Inflammatory macrophage treated with lipopolysaccharide for 1 hour (primary cell): ENCODE results near the gene ADCYAP1R1.

Experiments
- DNase-seq, 2 donors: peaks; one replicate each; pipeline ENCODE4 v3.0.0-alpha.2; 2020 to 2022

Gene ADCYAP1R1

DNA sequence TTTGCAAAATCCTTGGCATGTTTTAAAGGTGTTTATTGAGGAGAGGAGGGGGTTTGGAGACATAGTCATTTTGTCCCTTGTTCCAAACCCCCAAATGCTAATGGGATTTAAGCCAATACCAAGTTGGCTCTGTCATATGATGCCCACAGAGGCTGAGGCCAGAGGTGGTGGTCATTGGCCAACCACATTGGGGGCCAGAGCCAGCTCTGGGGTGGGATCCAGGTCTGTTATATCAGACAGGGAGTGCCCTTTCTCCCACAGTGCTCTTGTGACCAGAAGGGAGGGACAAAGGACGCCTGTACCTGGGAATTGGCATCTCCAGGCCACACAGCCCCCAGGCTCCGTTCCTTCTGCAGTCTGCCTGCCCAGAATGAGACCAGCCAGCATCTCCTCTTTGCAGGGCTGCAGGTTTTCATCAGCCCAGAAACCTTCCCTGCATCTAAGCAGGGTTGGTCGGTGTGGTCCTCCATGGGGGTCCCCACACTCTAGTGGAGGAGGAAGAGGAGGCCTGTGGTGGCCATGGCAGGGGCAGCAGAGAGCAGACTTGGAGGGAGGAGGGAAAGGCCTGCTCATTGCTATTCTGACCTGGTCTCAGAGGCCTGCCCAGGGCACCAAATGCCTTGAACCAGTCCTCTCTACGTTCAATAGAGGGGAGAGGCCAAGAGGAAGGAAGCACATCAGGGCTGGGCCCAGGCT lies 17.9 kb downstream of the ADCYAP1R1 start:
- DNase-seq, result no peak

DNA sequence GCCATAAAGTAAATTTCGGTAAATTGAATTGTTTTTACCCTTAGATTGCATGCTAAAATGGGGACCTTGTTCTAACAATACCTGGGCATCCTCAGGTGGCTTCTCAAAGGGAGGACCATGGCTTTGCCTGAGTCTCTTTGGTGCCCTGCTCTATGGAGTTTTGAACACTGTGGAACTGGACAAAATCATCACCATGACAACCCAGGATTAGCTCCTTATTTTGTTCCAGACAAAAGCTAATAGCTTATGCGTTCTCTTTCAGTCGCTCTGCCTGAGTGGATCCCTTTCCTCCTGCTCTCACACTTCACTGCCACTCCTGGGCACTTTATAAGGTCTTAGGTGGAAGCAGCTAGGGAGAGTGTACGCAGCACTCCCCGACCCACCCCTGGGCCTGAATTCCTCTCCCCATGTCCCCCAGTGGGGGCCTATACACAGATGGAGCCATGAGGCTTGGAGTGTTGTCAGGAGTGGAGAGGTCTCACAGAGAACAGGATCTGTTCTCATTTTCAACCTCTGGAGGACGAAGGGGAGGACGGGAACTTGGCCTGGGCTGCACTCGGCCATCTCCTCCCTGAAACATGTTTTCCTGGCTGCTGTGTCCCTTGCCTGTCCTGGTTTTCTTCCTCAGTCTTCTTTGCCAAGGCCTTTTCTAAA lies 19.0 kb downstream of the ADCYAP1R1 start:
- DNase-seq, result no peak

DNA sequence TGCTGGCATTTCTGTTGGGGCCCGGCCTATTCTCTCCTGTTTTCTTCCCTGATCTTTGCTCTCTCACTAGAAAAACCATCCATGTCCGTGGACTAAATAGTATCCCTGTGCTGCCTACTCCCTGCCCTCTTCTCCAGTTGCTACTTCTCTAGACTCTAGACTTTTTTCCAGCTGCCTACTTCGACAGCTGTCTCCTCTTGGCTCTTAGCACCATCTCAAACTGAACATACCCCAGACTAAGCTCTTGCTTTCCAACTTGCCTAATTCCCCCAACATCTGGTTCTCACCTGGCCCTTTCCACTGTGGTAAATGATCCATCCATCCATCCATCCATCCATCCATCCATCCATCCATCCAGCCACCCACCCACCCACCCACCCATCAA lies 19.5 kb downstream of the ADCYAP1R1 start:
- no peak for DNase-seq

DNA sequence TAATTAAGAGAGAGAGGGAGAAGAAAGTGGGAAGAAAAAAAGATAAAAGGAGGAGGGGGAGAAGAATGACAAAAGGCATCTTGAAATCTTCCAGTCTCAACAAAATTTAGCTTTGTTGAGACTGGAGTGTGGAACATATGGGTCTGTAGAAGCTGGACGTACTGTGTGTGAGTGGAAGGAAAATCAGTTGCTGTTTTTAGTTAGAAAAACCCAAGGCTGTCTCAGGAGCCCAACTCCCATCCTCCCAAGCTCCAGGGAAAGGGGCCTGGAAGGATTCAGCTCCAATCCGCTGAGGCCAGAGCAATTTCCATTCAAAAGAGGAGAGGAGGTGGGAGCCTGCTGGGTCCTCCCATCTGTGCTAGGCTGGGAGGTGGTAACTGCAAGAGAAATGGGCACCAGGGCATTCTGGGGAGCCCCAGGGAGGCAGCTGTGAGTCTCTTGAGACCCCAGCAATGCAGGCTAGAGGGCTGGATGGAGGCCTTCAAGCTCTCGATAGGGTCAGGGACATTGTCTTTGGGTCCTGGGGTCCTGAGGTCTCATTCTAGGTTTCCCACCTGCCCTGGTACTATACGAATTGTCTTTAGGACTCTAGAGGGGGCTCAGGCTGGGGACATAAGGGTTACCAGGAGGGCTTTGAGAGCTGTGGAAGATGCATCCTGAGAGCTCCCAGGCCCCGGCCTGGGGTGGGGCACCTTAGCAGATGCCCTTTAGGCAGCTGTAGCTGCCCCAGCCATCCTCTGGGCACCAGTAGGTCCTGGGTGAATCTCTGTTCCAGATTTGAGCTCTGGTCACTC lies 21.4 kb downstream of the ADCYAP1R1 start:
- DNase-seq, result no peak

DNA sequence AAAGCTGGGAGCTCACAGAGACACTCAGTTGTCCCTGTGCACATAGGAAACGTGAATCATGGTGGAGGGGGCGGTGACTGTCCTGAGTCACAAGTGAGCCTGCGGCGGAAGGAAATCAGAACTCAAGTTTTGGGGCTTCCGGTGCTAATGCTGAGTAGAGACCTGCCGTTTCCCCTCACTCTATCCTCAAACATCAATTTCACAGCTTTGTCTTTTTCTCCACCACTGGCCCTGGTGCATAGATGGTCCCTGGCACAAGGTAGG lies 21.9 kb downstream of the ADCYAP1R1 start:
- no peak for DNase-seq

DNA sequence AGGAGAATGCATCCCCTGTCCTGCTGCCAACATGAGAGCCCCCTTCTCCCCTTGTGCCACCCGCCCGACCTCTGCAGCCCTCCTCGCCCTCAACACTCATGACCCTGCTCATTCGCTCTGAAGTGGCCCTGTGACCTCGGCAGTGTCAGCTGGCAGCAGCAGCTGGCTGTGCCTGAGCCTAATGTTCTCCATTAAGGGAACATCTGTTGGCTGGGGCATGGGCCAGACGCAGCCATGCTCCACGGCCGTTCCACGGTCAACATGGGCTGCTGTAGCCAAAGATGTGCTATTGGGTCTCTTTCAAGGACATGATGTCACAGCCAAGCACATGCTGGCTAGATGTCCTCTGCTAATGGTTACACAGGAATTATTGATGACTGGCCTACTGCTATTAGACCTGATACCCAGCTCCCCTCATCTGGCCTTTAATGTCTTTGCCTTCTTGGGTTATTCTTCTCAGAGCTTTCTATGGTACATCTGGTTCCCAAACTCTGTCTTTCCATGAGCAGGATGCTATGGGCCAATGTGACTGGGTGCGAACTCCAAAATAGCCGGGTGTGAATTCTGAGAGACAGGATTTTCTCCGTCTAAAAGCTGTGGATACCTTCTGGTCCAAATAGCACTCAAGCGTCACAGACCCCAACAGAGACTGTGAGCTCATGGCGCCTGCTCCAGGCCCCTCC lies 22.4 kb downstream of the ADCYAP1R1 start:
- no peak for DNase-seq

DNA sequence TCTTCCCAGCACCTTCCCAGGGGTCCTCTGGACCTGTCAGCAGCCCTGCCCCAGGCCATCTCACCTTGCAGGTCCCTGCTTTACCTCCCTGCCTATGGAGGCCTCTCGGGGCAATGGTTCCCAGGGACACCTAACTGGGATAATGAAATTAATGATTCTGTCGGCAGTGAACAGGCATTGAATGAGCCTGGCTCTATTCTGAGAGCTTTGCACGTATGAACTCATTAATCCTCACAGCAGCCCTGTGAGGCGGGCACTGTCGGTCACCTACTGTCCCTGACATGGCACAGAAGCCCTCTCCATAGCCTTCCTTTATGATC lies 22.9 kb downstream of the ADCYAP1R1 start:
- no peak for DNase-seq

DNA sequence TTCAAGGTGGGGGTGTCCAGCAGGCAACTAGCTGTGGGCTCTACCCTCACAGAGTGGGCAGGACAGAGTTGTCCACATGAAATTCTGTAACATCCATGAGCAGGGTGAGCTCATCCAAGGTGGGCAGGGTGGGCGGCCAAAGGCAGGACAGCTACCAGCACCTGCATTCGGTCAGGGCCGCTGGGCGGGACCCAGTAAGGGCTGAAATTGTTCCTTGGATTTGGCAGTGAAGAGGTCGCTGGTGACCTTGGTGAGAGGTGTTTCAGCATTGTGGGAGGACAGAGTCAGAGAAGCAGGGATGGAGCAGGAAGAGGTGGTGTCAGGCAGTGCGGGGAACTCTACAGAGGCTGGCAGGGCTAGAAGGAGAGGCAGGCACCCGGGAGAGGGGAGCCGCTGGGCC lies 23.9 kb downstream of the ADCYAP1R1 start:
- DNase-seq, result no peak

DNA sequence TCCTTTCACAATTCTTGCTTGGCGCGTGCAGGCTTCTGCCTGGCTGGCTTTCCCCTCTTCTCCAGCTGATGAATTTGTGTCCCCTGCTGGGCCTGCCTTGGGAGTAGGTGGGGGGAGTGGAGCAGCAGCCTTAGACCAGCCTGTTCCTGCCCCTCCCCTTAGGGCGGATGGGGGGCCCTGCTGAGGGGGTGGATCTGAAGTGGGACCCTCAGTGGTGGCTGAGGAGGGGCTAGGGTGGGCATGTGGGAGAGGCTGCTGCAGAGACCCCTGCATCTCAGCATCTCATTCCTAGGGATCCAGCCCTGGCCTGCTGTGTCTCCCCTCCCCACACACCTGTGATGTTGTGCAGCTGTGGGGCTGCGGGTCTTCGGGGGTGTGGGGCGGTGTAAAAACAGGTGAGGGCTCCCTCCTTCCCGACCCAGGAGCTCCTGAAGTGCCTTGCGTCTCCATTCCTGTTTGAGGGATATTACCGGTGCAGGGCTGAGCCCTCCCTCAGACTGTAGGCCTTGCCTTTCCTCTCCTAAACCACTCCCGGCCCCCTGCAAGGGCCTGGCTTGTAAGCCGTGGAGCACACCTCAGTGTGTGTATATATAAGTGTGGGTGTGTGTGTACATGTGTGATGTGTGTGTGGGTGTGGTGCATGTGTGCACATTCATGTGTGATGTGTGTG lies 24.7 kb downstream of the ADCYAP1R1 start:
- DNase-seq, result no peak

DNA sequence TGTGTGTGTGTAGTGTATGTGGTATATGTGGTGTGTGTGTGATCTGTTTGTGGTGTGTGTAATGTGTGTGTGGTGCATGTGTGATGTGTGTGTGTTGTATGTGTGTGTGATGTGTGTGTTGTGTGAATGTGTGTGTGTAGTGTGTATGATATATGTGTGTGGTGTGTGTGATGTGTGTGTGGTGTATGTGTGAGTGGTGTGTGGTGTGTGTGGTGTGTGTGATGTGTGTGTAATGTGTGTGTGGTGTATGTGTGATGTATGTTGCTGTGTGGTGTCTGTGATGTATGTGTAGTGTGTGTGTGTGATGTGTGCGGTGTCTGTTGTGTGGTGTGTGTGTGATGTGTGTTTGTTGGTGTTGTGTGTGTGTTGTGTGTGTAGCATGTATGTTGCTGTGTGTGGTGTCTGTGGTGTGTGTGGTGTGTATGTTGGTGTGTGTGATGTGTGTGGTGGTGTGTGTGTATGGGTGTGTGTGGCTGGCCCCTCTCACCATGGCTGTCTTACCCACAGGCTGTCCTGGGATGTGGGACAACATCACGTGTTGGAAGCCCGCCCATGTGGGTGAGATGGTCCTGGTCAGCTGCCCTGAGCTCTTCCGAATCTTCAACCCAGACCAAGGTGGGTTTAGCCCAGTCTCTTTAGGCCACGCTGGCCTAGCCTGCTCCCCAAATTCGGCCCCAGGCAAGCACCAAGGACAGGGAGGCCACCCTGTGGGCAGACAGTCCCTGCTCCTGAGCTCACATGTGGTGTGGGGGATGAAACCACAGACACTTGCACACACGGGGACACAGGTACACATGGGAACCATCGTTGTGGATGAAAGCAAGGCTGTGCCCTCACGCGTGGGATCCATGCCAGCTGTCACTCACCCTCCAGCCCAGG lies 25.6 kb downstream of the ADCYAP1R1 start:
- no peak for DNase-seq

DNA sequence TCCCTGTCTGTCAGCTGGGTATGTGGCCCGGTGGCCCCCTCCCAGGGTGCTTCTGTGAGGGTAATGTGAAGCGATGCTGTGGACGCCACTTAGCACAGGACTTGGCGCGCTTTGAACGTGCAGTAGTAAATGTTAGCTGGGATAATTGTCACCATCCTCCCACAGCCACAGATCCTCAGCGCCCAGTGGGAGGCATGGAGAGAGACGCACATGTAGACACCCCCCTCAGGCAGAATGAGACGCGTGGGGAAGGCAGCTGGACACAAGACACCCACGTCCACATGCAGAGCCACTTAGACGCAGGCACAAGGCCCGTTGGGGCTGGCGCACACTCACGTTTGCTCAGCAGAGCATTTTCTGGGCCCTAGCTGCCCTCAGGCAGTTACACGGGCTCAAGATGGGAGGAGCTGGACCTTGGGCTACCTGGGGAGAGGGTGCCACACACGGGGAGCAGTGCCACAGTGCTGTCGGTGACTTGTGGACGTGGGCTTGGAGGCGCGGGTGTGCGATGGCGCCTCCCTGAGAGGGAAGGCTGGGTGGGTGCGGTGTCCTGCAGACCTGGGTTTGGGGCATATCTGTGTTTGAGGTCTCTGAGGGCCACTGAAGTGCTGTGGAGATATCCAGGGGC lies 26.4 kb downstream of the ADCYAP1R1 start:
- no peak for DNase-seq

DNA sequence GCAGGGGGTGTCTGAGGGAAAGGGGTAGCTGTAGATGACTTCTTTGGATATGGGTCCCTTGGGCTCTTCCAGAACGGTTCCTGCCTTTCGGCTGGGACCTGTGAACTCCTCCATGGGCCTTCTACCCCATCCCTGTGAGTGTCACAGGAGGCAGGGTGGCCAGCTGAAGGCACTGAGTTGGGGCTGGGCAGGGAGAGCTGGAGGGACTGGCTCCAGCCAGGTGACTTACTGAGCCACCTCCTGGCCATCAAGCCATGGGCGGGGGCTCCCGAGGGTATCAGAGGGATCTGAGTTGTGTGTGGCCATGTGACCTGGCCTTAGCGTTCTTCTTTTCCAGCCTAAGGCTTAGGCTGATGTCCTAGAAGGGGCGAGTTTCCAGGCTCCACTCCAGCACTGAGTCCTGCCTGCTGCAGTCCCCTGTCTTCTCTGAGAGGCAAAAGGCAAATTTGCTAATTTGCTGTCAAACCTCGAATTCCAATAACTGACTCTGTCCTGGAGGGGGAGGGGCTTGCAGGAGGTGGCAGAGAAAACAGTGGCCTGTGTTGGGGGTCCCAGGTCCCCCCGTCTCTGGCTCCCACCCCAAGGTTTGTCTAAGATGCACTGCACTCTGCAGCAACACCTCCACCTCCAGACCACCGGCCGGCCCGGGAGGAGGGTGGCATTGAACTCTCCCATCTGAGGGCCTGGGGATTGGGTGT lies 27.2 kb downstream of the ADCYAP1R1 start:
- no peak for DNase-seq

DNA sequence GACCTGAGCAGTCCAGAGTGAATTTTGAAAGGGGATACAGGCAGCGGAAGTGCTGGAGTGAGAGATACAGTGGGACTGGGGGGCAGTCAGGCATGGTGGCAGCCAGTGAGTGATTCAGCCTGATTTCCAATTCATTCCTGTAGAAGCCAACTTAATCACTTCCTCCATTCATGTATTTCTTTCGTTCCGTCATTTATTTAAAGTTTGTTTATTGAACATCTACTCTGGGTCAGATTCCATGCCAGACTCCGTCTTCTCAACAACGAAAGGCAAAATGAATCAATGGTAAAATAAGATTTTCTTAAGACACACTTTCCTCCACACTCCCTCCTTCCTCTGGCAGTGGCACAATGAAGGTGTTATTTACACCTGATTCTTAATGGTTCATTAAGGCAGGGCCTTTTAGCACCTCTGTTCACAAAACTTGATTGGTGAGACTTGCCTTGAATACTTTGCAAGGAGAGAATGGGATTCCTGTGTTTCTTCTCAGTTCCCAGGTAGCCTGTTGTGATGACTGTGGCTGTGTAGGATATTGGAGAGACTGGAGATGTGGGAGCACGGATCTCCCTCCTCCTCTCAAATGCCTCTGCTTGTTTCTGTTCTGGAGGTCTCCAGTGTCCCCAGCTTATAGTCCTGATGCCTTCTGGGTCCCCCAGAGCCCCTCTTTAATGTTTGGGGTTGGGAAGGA lies 27.9 kb downstream of the ADCYAP1R1 start:
- DNase-seq, result no peak

DNA sequence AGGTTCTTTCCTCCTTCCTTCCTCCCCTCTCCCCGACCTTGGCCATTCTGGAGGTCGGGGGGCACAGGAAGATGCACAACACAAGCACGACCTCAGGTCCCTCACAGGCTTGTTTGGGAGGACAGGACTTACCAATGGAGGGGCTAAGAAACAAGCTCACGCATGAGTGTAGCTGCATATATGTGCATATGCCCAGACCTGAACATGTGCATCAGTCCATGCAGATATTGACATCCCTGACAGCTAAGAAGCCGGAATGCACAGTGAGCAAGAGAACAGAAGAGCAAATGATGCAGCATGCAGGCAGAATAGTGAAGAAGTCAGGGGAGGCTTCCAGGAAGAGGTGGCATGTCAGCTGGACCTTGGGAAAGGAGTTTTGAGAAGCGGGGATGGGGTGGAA lies 28.7 kb downstream of the ADCYAP1R1 start:
- DNase-seq, result no peak

DNA sequence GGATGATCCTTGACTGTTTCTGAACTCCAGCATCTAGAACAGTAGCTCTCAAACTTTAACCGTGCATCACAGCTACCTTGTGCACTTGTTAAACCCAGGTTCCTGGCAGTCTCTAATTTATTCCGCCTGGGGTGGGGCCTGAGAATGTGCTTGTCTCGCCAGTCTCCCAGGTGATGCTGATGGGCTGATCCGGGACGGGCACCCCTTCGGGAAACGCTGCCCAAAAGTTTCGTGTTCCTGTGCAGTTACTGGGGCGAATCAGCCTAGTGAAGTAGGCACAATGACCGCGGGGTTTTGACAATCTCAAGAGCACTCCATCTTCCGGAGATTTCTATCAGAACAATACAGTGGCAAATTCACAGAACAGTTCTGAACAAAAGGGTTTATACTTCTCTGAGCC lies 29.9 kb downstream of the ADCYAP1R1 start:
- no peak for DNase-seq

DNA sequence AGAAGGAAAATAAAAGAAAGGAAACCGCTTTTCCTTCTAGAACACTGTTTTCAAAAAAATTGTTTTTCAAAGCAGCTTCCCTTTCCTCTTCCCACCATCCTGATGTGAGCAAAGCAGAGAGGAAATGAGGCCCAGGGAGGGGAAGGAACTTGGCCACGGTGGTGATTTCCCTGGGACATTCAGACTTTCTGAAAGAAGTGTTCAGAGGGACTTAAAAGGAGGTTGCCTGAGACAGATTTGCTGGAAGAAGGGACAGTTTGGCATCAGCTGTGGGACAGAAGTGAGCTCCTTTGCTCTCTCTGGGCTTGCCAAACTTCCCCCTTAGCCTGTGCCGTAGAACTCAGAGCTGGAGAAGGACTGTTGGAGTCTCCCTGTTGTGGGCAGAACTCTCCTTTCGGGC lies 30.3 kb downstream of the ADCYAP1R1 start:
- peak; percentile 28 to 35 for DNase-seq

DNA sequence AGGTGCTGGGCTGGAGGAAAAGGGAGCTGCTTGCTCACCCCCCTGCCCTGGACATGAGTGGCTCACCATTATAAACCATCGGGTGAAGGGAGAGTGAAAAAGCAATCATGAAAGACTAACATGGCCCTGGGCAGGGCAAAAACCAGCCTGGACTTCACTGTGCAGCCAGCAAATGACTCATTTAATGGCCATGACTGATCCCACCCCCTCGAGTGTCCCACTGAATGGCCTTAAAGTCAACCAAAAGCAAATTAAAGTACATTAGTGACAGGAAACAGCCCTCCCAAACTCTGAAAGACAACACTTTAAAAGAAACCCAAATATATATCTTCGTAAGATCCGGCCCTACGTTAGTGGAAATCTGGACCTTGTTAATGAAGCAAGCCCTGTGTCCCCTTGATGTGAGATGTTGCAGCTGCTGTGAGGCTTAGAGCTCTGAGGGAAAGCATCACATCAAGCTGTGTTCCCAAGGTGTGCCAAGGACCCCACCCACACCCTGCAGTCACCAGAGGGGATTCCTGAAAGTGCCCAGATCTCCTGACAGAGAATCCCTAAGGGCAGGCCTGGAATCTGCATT lies 31.2 kb downstream of the ADCYAP1R1 start:
- DNase-seq, result no peak

DNA sequence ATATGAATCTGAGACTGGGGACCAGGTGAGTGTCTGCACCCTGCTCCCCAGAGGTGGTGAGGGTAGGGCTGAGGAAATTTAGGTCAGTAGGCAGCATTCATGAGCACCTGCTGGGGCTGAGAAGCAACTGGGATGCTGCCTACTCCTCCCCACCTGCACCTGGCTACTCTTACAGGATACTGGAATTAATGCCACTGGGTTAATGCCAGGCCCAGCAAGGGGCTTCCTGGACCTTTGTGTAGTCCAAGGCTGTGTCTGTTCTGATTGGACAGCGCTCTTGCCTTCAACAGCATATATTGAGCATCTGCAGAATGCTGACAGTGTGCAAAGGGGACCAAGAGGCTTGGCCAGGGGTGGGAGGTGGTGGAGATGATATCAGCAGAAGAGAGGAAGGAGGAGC lies 32.1 kb downstream of the ADCYAP1R1 start:
- no peak for DNase-seq

DNA sequence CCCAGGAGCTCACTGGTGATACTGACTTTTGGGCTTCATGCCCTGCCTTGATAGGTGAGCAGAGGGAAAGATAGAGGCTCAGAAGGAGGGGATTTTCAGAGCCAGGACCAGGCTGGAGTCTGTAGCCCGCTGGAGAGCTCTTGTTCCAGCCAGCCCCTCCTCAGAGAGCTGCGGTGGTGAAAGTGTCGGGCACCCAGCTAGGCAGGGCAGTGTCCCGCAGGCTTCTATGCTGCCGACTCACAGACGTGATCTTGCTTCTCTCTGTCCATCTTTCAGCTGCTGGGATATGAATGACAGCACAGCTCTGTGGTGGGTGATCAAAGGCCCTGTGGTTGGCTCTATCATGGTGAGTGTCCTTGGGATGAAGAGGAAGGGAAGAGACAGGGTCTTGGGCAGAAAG lies 35.2 kb downstream of the ADCYAP1R1 start:
- DNase-seq, result no peak

DNA sequence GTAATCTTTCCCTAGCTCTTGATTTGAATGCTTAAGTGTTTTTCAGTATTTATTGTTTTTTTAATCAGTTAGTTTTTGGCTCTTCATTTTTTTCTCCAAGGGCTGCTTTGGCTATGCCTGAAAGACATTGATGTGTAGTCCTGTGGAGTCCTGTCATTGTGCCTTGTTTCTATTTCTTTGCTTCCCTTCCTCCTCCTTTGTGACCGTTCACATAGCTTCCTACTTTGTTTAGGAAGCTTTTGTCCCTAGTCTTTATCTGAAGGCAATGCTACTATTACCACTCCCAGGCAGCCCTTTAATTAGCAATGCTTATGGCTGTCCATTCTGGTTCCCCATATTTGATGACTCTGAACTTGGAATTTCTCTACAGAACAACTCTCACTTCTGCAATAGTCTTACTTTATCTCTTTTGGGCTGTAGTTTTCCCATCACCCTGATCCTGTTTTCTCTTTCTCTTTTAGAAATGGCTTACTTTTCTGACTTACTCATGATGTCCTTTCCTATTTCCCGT lies 39.9 kb downstream of the ADCYAP1R1 start:
- no peak for DNase-seq
